ENCODE measurements around the gene DGKB.

Gene DGKB

GRCh38 chr7:14375998-14376397 lies 526.6 kb downstream of the DGKB start:
- H3K27ac ChIP-seq (replicated peaks) = no peak overlapping the region
- no peak for DNase-seq (ENCODE audit: low read depth in 1 of 2, low spot score in 1 of 2)
- H3K27me3 ChIP-seq (ENCODE audit: insufficient read depth, poor library complexity, severe bottlenecking) = no peaks in the 10 kb centered on the region
- H3K4me3 ChIP-seq (replicated peaks; ENCODE audit: insufficient read depth, low read length) = no peak overlapping the region
- TF ChIP-seq CTCF (IDR thresholded peaks at IDR 0.05; ENCODE audit: insufficient read depth, low read length) (no peak), SPI1 (IDR thresholded peaks at IDR 0.05; ENCODE audit: borderline replicate concordance, low read depth) (no peak), GABPA (IDR thresholded peaks at IDR 0.05; ENCODE audit: low read depth) (no peak), POLR2AphosphoS5 (IDR thresholded peaks at IDR 0.05; ENCODE audit: low read depth) (no peak), REST (IDR thresholded peaks at IDR 0.05; ENCODE audit: insufficient replicate concordance, low read depth) (no peak)

GRCh38 chr7:14374336-14374735 lies 528.2 kb downstream of the DGKB start:
- Histone ChIP-seq H3K4me3 (replicated peaks; ENCODE audit: insufficient read depth, low read length) (no peak overlapping the region), H3K27ac (replicated peaks) (no peak overlapping the region), H3K27me3 (ENCODE audit: insufficient read depth, poor library complexity, severe bottlenecking) (no peaks in the 10 kb centered on the region)
- no peak for DNase-seq (ENCODE audit: low read depth in 1 of 2, low spot score in 1 of 2)
- TF ChIP-seq SPI1 (IDR thresholded peaks at IDR 0.05; ENCODE audit: borderline replicate concordance, low read depth) (no peak), GABPA (IDR thresholded peaks at IDR 0.05; ENCODE audit: low read depth) (no peak), CTCF (IDR thresholded peaks at IDR 0.05; ENCODE audit: insufficient read depth, low read length) (no peak), POLR2AphosphoS5 (IDR thresholded peaks at IDR 0.05; ENCODE audit: low read depth) (no peak)

GRCh38 chr7:14368285-14368684 lies 534.3 kb downstream of the DGKB start:
- Histone ChIP-seq H3K27me3 (ENCODE audit: insufficient read depth, poor library complexity, severe bottlenecking) (no peaks in the 10 kb centered on the region), H3K4me3 (replicated peaks; ENCODE audit: insufficient read depth, low read length) (no peak overlapping the region), H3K27ac (replicated peaks) (no peak overlapping the region)
- TF ChIP-seq GABPA (IDR thresholded peaks at IDR 0.05; ENCODE audit: low read depth) = no peak
- no peak for TF ChIP-seq POLR2AphosphoS5 (IDR thresholded peaks at IDR 0.05; ENCODE audit: low read depth)
- TF ChIP-seq SPI1 (IDR thresholded peaks at IDR 0.05; ENCODE audit: borderline replicate concordance, low read depth) = no peak
- no peak for TF ChIP-seq CTCF (IDR thresholded peaks at IDR 0.05; ENCODE audit: insufficient read depth, low read length)
- no peak for TF ChIP-seq REST (IDR thresholded peaks at IDR 0.05; ENCODE audit: insufficient replicate concordance, low read depth)
- DNase-seq (ENCODE audit: low read depth in 1 of 2, low spot score in 1 of 2) = no peak

GRCh38 chr7:14351167-14351566 lies 551.4 kb downstream of the DGKB start:
- DNase-seq (ENCODE audit: low read depth in 1 of 2, low spot score in 1 of 2) = no peak
- H3K27ac ChIP-seq (replicated peaks) = no peak overlapping the region
- TF ChIP-seq REST (IDR thresholded peaks at IDR 0.05; ENCODE audit: insufficient replicate concordance, low read depth) (no peak), POLR2AphosphoS5 (IDR thresholded peaks at IDR 0.05; ENCODE audit: low read depth) (no peak), SPI1 (IDR thresholded peaks at IDR 0.05; ENCODE audit: borderline replicate concordance, low read depth) (no peak), GABPA (IDR thresholded peaks at IDR 0.05; ENCODE audit: low read depth) (no peak), CTCF (IDR thresholded peaks at IDR 0.05; ENCODE audit: insufficient read depth, low read length) (no peak)
- H3K27me3 ChIP-seq (ENCODE audit: insufficient read depth, poor library complexity, severe bottlenecking) = no peaks in the 10 kb centered on the region
- no peak overlapping the region for H3K4me3 ChIP-seq (replicated peaks; ENCODE audit: insufficient read depth, low read length)
